ENCODE data around the gene SCG3. TPM values are rescaled to one million over a fixed set of nuclear protein-coding genes. Genes with fewer than 3 reads are reported as not detected.
"Not testable (repeated sequence)": the region's sequence is repeated elsewhere in the genome, so short reads cannot be mapped to it uniquely, and the experiment has no call there.

The SCG3 gene
- 7.5 and 8.1 TPM in 2 replicates for total RNA-seq
- long read RNA-seq, partial matches to known transcripts: 8 of 13 reads
- long read RNA-seq, other reads (novel, unspliced or antisense): 2 of 13 reads

GRCh38 chr15:51681303-51681963, at the start of gene SCG3:
Gene SCG3, plus strand, starts transcription at chr15:51681503. Its CDS starts 253 bp downstream, at chr15:51681756.
- H3K36me3 Mint-ChIP-seq (ENCODE audit: low read depth): no peaks in the 10 kb centered on the region
- peaks cover 61% of the 10 kb centered on the region for H3K27me3 Mint-ChIP-seq (ENCODE audit: low read depth)
- DNase-seq (ENCODE audit: low read depth, low spot score): peak; percentile 86
- H3K27ac Mint-ChIP-seq (ENCODE audit: unreplicated experiment): peak within 1 kb of the TSS; percentile 83
- H3K9me3 Mint-ChIP-seq: no peaks in the 10 kb centered on the region
- TF ChIP-seq CTCF (conservative IDR thresholded peaks at IDR 0.05): no peak
- peaks cover 17% of the 10 kb centered on the region for H3K4me1 Mint-ChIP-seq
- peak within 1 kb of the TSS; percentile 78 for H3K4me3 Mint-ChIP-seq

GRCh38 chr15:51634591-51635198, 46.6 kb upstream of the SCG3 start:
- Mint-ChIP-seq H3K27me3 (ENCODE audit: low read depth) (no peaks in the 10 kb centered on the region), H3K4me3 (no peak overlapping the region), H3K36me3 (ENCODE audit: low read depth) (no peaks in the 10 kb centered on the region), H3K9me3 (no peaks in the 10 kb centered on the region), H3K4me1 (no peaks in the 10 kb centered on the region), H3K27ac (ENCODE audit: unreplicated experiment) (no peak overlapping the region)
- TF ChIP-seq CTCF (conservative IDR thresholded peaks at IDR 0.05): no peak
- DNase-seq (ENCODE audit: low read depth, low spot score): no peak

DNA sequence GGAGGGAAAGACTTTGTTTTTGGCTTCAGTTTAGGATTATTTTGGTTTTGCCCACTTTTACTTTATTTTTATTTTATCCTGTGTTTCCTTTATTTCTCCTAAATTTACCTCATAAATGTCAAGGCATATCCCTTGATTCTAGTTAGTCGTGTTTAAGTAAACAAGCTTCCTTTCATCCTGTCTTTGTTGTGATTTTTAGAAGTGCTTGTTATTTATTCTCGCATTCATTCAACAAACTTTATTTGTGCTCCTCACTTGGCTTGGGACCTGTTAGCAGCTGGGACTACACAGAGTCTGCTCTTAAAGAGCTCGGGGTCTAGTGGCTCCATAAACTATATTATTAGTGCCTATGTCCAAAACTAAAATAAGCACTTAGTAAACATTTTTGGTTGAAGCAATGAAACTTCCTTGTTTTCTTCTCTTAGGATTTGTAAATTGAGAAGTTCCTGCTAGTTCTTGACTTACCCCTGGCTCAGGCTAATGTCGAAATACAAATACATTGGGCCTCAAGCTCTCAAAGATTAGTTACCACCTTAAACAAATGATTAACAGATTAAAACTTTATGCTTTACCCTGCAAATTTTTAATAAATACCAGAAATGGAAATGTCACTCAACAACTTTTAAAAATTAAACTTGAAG, 39.7 kb upstream of the SCG3 start:
- Mint-ChIP-seq H3K27me3 (ENCODE audit: low read depth) (no peaks in the 10 kb centered on the region), H3K9me3 (no peaks in the 10 kb centered on the region), H3K36me3 (ENCODE audit: low read depth) (no peaks in the 10 kb centered on the region), H3K4me3 (no peak overlapping the region), H3K27ac (ENCODE audit: unreplicated experiment) (no peak overlapping the region), H3K4me1 (no peaks in the 10 kb centered on the region)
- no peak for TF ChIP-seq CTCF (conservative IDR thresholded peaks at IDR 0.05)
- no peak for DNase-seq (ENCODE audit: low read depth, low spot score)

GRCh38 chr15:51642696-51643095, 38.6 kb upstream of the SCG3 start:
- Mint-ChIP-seq H3K27ac (ENCODE audit: unreplicated experiment) (no peak overlapping the region), H3K36me3 (ENCODE audit: low read depth) (no peaks in the 10 kb centered on the region), H3K27me3 (ENCODE audit: low read depth) (no peaks in the 10 kb centered on the region), H3K4me1 (no peaks in the 10 kb centered on the region), H3K9me3 (no peaks in the 10 kb centered on the region), H3K4me3 (no peak overlapping the region)
- no peak for DNase-seq (ENCODE audit: low read depth, low spot score)
- no peak for TF ChIP-seq CTCF (conservative IDR thresholded peaks at IDR 0.05)

DNA sequence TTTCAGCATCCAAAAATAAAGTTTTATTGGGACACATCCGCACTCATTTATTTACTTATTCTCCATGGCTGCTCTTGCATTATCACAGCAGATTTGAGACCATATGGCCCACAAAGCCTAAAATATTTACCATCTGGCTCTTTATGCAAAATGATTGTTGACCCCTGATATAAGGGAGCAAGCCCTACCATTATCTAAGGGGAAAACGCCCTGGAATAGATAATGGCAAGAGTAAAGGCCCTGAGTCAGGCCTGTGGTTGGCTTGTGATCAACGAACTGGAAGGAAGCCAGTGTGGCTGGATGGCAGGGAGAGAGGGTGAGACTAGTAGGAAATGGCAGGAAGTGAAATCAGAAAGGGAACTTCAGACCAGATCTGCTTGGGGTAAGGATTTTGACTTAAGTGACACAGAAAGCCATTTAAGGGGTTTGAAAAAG, 34.2 kb upstream of the SCG3 start:
- no peak for DNase-seq (ENCODE audit: low read depth, low spot score)
- Mint-ChIP-seq H3K4me1 (no peaks in the 10 kb centered on the region), H3K27me3 (ENCODE audit: low read depth) (peaks cover 7% of the 10 kb centered on the region), H3K4me3 (no peak overlapping the region), H3K9me3 (no peaks in the 10 kb centered on the region), H3K36me3 (ENCODE audit: low read depth) (no peaks in the 10 kb centered on the region), H3K27ac (ENCODE audit: unreplicated experiment) (no peak overlapping the region)
- no peak for TF ChIP-seq CTCF (conservative IDR thresholded peaks at IDR 0.05)

DNA sequence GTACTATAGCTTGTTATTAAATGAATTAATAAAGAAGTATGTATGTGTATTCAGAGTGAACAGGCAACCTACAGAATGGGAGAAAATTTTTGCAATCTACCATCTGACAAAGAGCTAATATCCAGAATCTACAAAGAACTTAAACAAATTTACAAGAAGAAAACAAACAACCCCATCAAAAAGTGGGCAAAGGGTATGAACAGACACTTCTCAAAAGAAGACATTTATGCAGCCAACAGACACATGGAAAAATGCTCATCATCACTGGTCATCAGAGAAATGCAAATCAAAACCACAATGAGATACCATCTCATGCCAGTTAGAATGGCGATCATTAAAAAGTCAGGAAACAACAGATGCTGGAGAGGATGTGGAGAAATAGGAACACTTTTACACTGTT, 33.2 kb upstream of the SCG3 start:
- not testable (repeated sequence) for DNase-seq (ENCODE audit: low read depth, low spot score); H3K27me3 Mint-ChIP-seq (ENCODE audit: low read depth); H3K36me3 Mint-ChIP-seq (ENCODE audit: low read depth); H3K4me1 Mint-ChIP-seq; H3K27ac Mint-ChIP-seq (ENCODE audit: unreplicated experiment); H3K9me3 Mint-ChIP-seq; H3K4me3 Mint-ChIP-seq

DNA sequence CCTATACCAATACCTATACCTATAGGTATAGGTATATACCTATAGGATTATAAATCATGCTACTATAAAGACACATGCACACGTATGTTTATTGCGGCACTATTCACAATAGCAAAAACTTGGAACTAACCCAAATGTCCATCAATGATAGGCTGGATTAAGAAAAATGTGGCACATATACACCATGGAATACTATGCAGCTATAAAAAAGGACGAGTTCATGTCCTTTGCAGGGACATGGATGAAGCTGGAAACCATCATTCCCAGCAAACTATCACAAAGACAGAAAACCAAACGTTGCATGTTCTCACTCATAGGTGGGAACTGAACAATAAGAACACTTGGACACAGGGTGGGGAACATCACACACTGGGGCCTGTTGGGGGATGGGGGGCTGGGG, 32.7 kb upstream of the SCG3 start:
- not testable (repeated sequence) for H3K27me3 Mint-ChIP-seq (ENCODE audit: low read depth); H3K9me3 Mint-ChIP-seq; H3K4me1 Mint-ChIP-seq; H3K4me3 Mint-ChIP-seq; H3K36me3 Mint-ChIP-seq (ENCODE audit: low read depth); DNase-seq (ENCODE audit: low read depth, low spot score); H3K27ac Mint-ChIP-seq (ENCODE audit: unreplicated experiment)
